IMR-90 (cell line): Measurements from ENCODE around the gene CTTN. TPM values are rescaled to one million over a fixed set of nuclear protein-coding genes. Genes with fewer than 3 reads are reported as not detected.

Experiments
- ATAC-seq: fragments of 200-7000 bp; cut with Tn5 transposase; 2 replicates; pipeline ENCODE4 v1.9.1; 2020; ENCODE audit warnings: low read depth, mild to moderate bottlenecking, moderate library complexity
- BruUV-seq: library from RNA; stranded (reverse); fragments of 400-500 nt; replicated peaks from 2 replicates; lab custom pipeline; 2021; lab: Mats Ljungman, UMichigan
- CTCF ChIA-PET: fragments of 300-600 bp; formaldehyde crosslinking; extraction: SDS; loops from one replicate; lab custom pipeline; 2021; ENCODE audit warnings: antibody characterized with exemption; lab: Yijun Ruan, JAX
- POLR2A ChIA-PET: fragments of 300-600 bp; sonication (Branson Sonifier 250); formaldehyde crosslinking; loops from one replicate; lab custom pipeline; 2022; ENCODE audit warnings: antibody characterized with exemption; ENCODE audit not compliant: unreplicated experiment; lab: Charles Lee
- DNase-seq: peaks from one replicate; pipeline ENCODE4 v3.0.0; 2013
- H2AFZ ChIP-seq: replicated peaks from 2 replicates; pipeline ENCODE3; 2013; ENCODE audit warnings: low read length, mild to moderate bottlenecking; ENCODE audit not compliant: poor library complexity
- H2AK5ac ChIP-seq: 2 replicates; pipeline ENCODE4 v1.6.1; 2013; ENCODE audit warnings: low read depth, low read length, inconsistent platforms
- H2AK9ac ChIP-seq: replicated peaks from 2 replicates; pipeline ENCODE3; 2013; ENCODE audit warnings: mild to moderate bottlenecking, low read depth, low read length, moderate library complexity; ENCODE audit not compliant: poor library complexity
- H2BK120ac ChIP-seq: 2 replicates; pipeline ENCODE4 v1.6.1; 2013; ENCODE audit warnings: low read depth, low read length, inconsistent platforms
- H2BK15ac ChIP-seq: 3 replicates; pipeline ENCODE4 v1.6.1; 2013; ENCODE audit warnings: low read depth, low read length, inconsistent platforms
- H2BK20ac ChIP-seq: 2 replicates; pipeline ENCODE4 v1.6.1; 2013; ENCODE audit warnings: low read depth, mild to moderate bottlenecking, inconsistent platforms, low read length, moderate library complexity
- H2BK5ac ChIP-seq: 2 replicates; pipeline ENCODE4 v1.6.1; 2013; ENCODE audit warnings: mild to moderate bottlenecking, low read depth, low read length, inconsistent platforms; ENCODE audit not compliant: poor library complexity, severe bottlenecking
- H3K14ac ChIP-seq: replicated peaks from 2 replicates; pipeline ENCODE4 v1.6.1; 2013; ENCODE audit warnings: low read depth, low read length, inconsistent platforms
- H3K18ac ChIP-seq: 2 replicates; pipeline ENCODE4 v1.6.1; 2013; ENCODE audit warnings: low read depth, low read length, control low read depth
- H3K23ac ChIP-seq: 2 replicates; pipeline ENCODE4 v1.6.1; 2013; ENCODE audit warnings: low read depth, low read length, inconsistent platforms
- H3K27ac ChIP-seq: 2 replicates; pipeline ENCODE4 v1.5.1; 2013; ENCODE audit warnings: mild to moderate bottlenecking, control low read depth, low read length; ENCODE audit not compliant: insufficient read depth
- H3K27me3 ChIP-seq: 2 replicates; pipeline ENCODE4 v1.6.1; 2013; ENCODE audit warnings: low read length; ENCODE audit not compliant: control insufficient read depth, insufficient read depth
- H3K36me3 ChIP-seq: 2 replicates; pipeline ENCODE4 v1.6.1; 2013; ENCODE audit warnings: low read length, mixed read lengths; ENCODE audit not compliant: control insufficient read depth, insufficient read depth
- H3K4ac ChIP-seq: 2 replicates; pipeline ENCODE4 v1.6.1; 2013; ENCODE audit warnings: low read depth, low read length, inconsistent platforms
- H3K4me1 ChIP-seq: 2 replicates; pipeline ENCODE4 v1.6.1; 2013; ENCODE audit warnings: low read length, mixed read lengths; ENCODE audit not compliant: control insufficient read depth, insufficient read depth
- H3K4me2 ChIP-seq: 2 replicates; pipeline ENCODE4 v1.6.1; 2013; ENCODE audit warnings: low read depth, mild to moderate bottlenecking, control low read depth, low read length, moderate library complexity
- H3K4me3 ChIP-seq: 2 replicates; pipeline ENCODE4 v1.5.1; 2013; ENCODE audit warnings: low read depth, mild to moderate bottlenecking, control low read depth, low read length, moderate library complexity; ENCODE audit not compliant: insufficient read depth
- H3K56ac ChIP-seq: 2 replicates; pipeline ENCODE4 v1.6.1; 2013; ENCODE audit warnings: low read length, inconsistent platforms; ENCODE audit not compliant: insufficient read depth; ENCODE audit errors: extremely low read depth
- H3K79me1 ChIP-seq, 2 experiments: 2 replicates each; pipeline ENCODE4 v1.6.1; 2013; ENCODE audit warnings: low read length in 2 of 2, inconsistent platforms in 1 of 2, low read depth in 1 of 2
- H3K9ac ChIP-seq: 2 replicates; pipeline ENCODE4 v1.6.1; 2013; ENCODE audit warnings: low read depth, low read length, control low read depth
- H3K9me1 ChIP-seq: 2 replicates; pipeline ENCODE4 v1.6.1; 2013; ENCODE audit warnings: low read length, inconsistent platforms; ENCODE audit not compliant: insufficient read depth
- H3K9me3 ChIP-seq: 2 replicates; pipeline ENCODE4 v1.6.1; 2013; ENCODE audit warnings: low read length; ENCODE audit not compliant: control insufficient read depth, insufficient read depth
- H4K20me1 ChIP-seq: 2 replicates; pipeline ENCODE4 v1.6.1; 2013; ENCODE audit warnings: low read length, inconsistent platforms; ENCODE audit not compliant: insufficient read depth
- H4K5ac ChIP-seq: 2 replicates; pipeline ENCODE4 v1.6.1; 2013; ENCODE audit warnings: mild to moderate bottlenecking, low read depth, low read length, control low read depth
- H4K8ac ChIP-seq, 2 experiments: 2 replicates each; pipeline ENCODE4 v1.6.1; 2013; ENCODE audit warnings: low read depth in 2 of 2, low read length in 2 of 2, control low read depth in 1 of 2, inconsistent platforms in 1 of 2
- H4K91ac ChIP-seq: 2 replicates; pipeline ENCODE4 v1.6.1; 2013; ENCODE audit warnings: low read depth, low read length, inconsistent platforms; ENCODE audit not compliant: insufficient read depth
- BHLHE40 ChIP-seq: fragments of 150-350 bp; IDR thresholded peaks from 2 replicates; pipeline ENCODE4 v1.6.1; 2016; ENCODE audit warnings: mild to moderate bottlenecking, low read depth, low read length
- CHD1 ChIP-seq: IDR thresholded peaks from 2 replicates; pipeline ENCODE4 v1.6.1; 2012; ENCODE audit warnings: low read depth, low read length, improper control_type of control experiment
- CTCF ChIP-seq: conservative IDR thresholded peaks from 2 replicates; pipeline ENCODE4 v1.5.1; 2012; ENCODE audit warnings: mild to moderate bottlenecking, low read depth, low read length, improper control_type of control experiment
- ELK1 ChIP-seq: fragments of 150-350 bp; IDR thresholded peaks from 2 replicates; pipeline ENCODE4 v1.6.1; 2016; ENCODE audit warnings: low read depth, mild to moderate bottlenecking, low read length, moderate library complexity, borderline replicate concordance
- FOS ChIP-seq: fragments of 150-350 bp; IDR thresholded peaks from 2 replicates; pipeline ENCODE4 v1.6.1; 2016; ENCODE audit warnings: low read depth, low read length
- MAFK ChIP-seq: IDR thresholded peaks from 2 replicates; pipeline ENCODE4 v1.6.1; 2012; ENCODE audit warnings: low read depth, low read length, improper control_type of control experiment
- MAZ ChIP-seq: IDR thresholded peaks from 2 replicates; pipeline ENCODE4 v1.6.1; 2012; ENCODE audit warnings: low read depth, mild to moderate bottlenecking, low read length, improper control_type of control experiment, moderate library complexity, borderline replicate concordance
- MXI1 ChIP-seq: IDR thresholded peaks from 2 replicates; pipeline ENCODE4 v1.6.1; 2012; ENCODE audit warnings: low read depth, mild to moderate bottlenecking, low read length, moderate library complexity, borderline replicate concordance
- NFE2L2 ChIP-seq: fragments of 150-350 bp; IDR thresholded peaks from 2 replicates; pipeline ENCODE4 v1.6.1; 2016; ENCODE audit warnings: low read depth, mild to moderate bottlenecking, low read length
- POLR2A ChIP-seq: IDR thresholded peaks from 2 replicates; pipeline ENCODE4 v1.6.1; 2012; ENCODE audit warnings: mild to moderate bottlenecking, low read depth, low read length
- RAD21 ChIP-seq: IDR thresholded peaks from 2 replicates; pipeline ENCODE4 v1.6.1; 2012; ENCODE audit warnings: low read length, improper control_type of control experiment
- RCOR1 ChIP-seq: IDR thresholded peaks from 2 replicates; pipeline ENCODE4 v1.6.1; 2012; ENCODE audit warnings: mild to moderate bottlenecking, low read length, improper control_type of control experiment; ENCODE audit not compliant: insufficient replicate concordance
- SMC3 ChIP-seq: fragments of 150-350 bp; IDR thresholded peaks from 2 replicates; pipeline ENCODE4 v1.6.1; 2016; ENCODE audit warnings: low read depth, mild to moderate bottlenecking, antibody characterized with exemption, low read length, moderate library complexity
- USF2 ChIP-seq: fragments of 150-350 bp; IDR thresholded peaks from 2 replicates; pipeline ENCODE4 v1.6.1; 2017; ENCODE audit warnings: mild to moderate bottlenecking, antibody characterized with exemption, low read length, low read depth
- WGBS, 2 experiments: methylation state at CpG; one replicate each; pipeline versions ENCODE4 v1.1.5 to v1.1.7; 2013; ENCODE audit warnings: missing lambda C conversion rate in 2 of 2; ENCODE audit not compliant: insufficient read length in 1 of 2; ENCODE audit errors: extremely low coverage in 2 of 2; 5-methylcytosine and 5-hydroxymethylcytosine counted together
- dilution Hi-C: fragments of 300-500 bp; cut with HindIII; formaldehyde crosslinking; loops from one replicate; pipeline ENCODE4 v1.14.3; 2018; ENCODE audit warnings: low sequenced_read_pairs; ENCODE audit not compliant: unreplicated experiment
- in situ Hi-C: fragments of 300-500 bp; cut with MboI; formaldehyde crosslinking; loops from 3 replicates; pipeline ENCODE4 v1.14.3; 2019; ENCODE audit warnings: low sequenced_read_pairs, inconsistent platforms, mixed read lengths
- intact Hi-C: fragments of 100-400 bp; cut with micrococcal nuclease; formaldehyde crosslinking; loops from 2 replicates; pipeline ENCODE4 v1.10.0; 2022
- polyA plus RNA-seq, 3 experiments: library from polyadenylated mRNA; depleted of rRNA; stranded (reverse); fragments of >200 nt; gene quantifications; 2 replicates each; pipeline ENCODE4 v1.2.3, GENCODE V29; 2012; ENCODE audit warnings: low replicate concordance in 1 of 3
- total RNA-seq: library from RNA; depleted of rRNA; stranded (reverse); fragments of >200 nt; gene quantifications from 2 replicates; pipeline ENCODE4 v1.2.3, GENCODE V29; 2012

CTTN gene
- total and polyA plus RNA-seq, 2 of the 4 experiments (the other 2 are of a cell fraction) = 287 to 296 TPM

GRCh38 chr11:70433526-70433925 lies 35.2 kb downstream of the CTTN start:
- H4K5ac ChIP-seq = no peak overlapping the region
- no peak for TF ChIP-seq RCOR1
- no peak for TF ChIP-seq MAFK
- TF ChIP-seq FOS = no peak
- TF ChIP-seq SMC3 = no peak
- TF ChIP-seq MXI1 = no peak
- no peak for TF ChIP-seq POLR2A
- no peak for TF ChIP-seq ELK1
- no peak for TF ChIP-seq MAZ
- no peak for TF ChIP-seq USF2
- TF ChIP-seq NFE2L2 = no peak
- no peak for TF ChIP-seq RAD21
- TF ChIP-seq BHLHE40 = no peak
- no peak for TF ChIP-seq CHD1
- no peak for TF ChIP-seq CTCF
- H3K4me1 ChIP-seq = no peaks in the 10 kb centered on the region
- no peak overlapping the region for H3K4me2 ChIP-seq
- POLR2A ChIA-PET = no interaction called here
- no peak overlapping the region for H2BK15ac ChIP-seq
- no peak overlapping the region for H2AK5ac ChIP-seq
- H3K36me3 ChIP-seq = peaks cover 93% of the 10 kb centered on the region
- no peaks in the 10 kb centered on the region for H3K27me3 ChIP-seq
- no peaks in the 10 kb centered on the region for H3K9me3 ChIP-seq
- no peak overlapping the region for H3K9ac ChIP-seq
- H2AFZ ChIP-seq = no peak overlapping the region
- no peak overlapping the region for H3K27ac ChIP-seq
- no peak overlapping the region for H4K91ac ChIP-seq
- WGBS, 2 experiments = 80% methylated on average over 1 of the region's 13 CpGs; no CpG with 5 or more reads in 1 of the 2 experiments
- H2BK20ac ChIP-seq = no peak overlapping the region
- DNase-seq (no peak), ATAC-seq (no peak)
- in situ Hi-C loops (no loop called here), dilution Hi-C loops (no loop called here), intact Hi-C loops (no loop called here)
- H3K18ac ChIP-seq = no peak overlapping the region
- H3K14ac ChIP-seq = no peak overlapping the region
- no peak overlapping the region for H2BK5ac ChIP-seq
- no peak overlapping the region for H4K8ac ChIP-seq
- peaks cover 72% of the 10 kb centered on the region for H4K20me1 ChIP-seq
- no peaks in the 10 kb centered on the region for H3K9me1 ChIP-seq
- no peak overlapping the region for H3K4me3 ChIP-seq
- H3K4ac ChIP-seq = no peak overlapping the region
- H3K23ac ChIP-seq = no peak overlapping the region
- no peak overlapping the region for H2BK120ac ChIP-seq
- peaks cover 14 to 56% of the 10 kb centered on the region in 2 experiments for H3K79me1 ChIP-seq
- no peak overlapping the region for H3K56ac ChIP-seq
- H2AK9ac ChIP-seq = no peak overlapping the region
- BruUV-seq = no TSS peak
- CTCF ChIA-PET = no interaction called here
